SK-N-SH (cell line): ENCODE results near the gene GIPC2. TPM values are rescaled to one million over a fixed set of nuclear protein-coding genes. Genes with fewer than 3 reads are reported as not detected.
A peak's percentile ranks its signal among the peaks of the same experiment; 100 is the strongest.

Source experiments
- CTCF ChIA-PET: fragments of 300-600, 350-600 bp; formaldehyde crosslinking; extraction: SDS; loops from one replicate; lab custom pipeline; 2021; lab: Yijun Ruan, JAX
- POLR2A ChIA-PET: fragments of 350-600 bp; sonication (Branson Sonifier 250); formaldehyde crosslinking; extraction: SDS; loops from one replicate; lab custom pipeline; 2020; ENCODE audit warnings: antibody characterized with exemption, inconsistent platforms; lab: Yijun Ruan, JAX
- DNase-seq: peaks from one replicate; pipeline ENCODE4 v3.0.0; 2012
- H2AFZ ChIP-seq: fragments of 200-600 bp; sonication (generic); 2 replicates; pipeline ENCODE4 v1.8.1; 2016; ENCODE audit warnings: antibody characterized with exemption, mild to moderate bottlenecking, low read depth
- H3F3A ChIP-seq: fragments of 200-600 bp; sonication (generic); replicated peaks from 2 replicates; pipeline ENCODE3; 2016; ENCODE audit warnings: antibody characterized with exemption, mild to moderate bottlenecking; ENCODE audit not compliant: insufficient read depth
- H3K27ac ChIP-seq, 2 experiments: fragments of 200-500 bp in 1 of 2; fragments of 200-600 bp in 1 of 2; sonication (Bioruptor generic) in 1 of 2; sonication (generic), shearing (Covaris generic) in 1 of 2; 2 replicates each; pipeline versions ENCODE4 v1.5.1 to v1.6.1; 2014 to 2016; ENCODE audit warnings: low read depth in 2 of 2, inconsistent platforms in 1 of 2, low read length in 1 of 2, mild to moderate bottlenecking in 1 of 2, mixed read lengths in 1 of 2
- H3K27me3 ChIP-seq: fragments of 200-600 bp; sonication (generic), shearing (Covaris generic); 2 replicates; pipeline ENCODE4 v1.6.1; 2016; ENCODE audit warnings: mixed run types; ENCODE audit not compliant: insufficient read depth
- H3K36me3 ChIP-seq, 2 experiments: fragments of 200-500 bp in 1 of 2; fragments of 200-600 bp in 1 of 2; sonication (Bioruptor generic) in 1 of 2; sonication (generic) in 1 of 2; replicated peaks in 1 of 2; 2 replicates each; pipeline versions ENCODE3 to v1.5.1; 2014 to 2016; ENCODE audit warnings: low read length in 1 of 2, mild to moderate bottlenecking in 1 of 2; ENCODE audit not compliant: insufficient read depth in 2 of 2, control insufficient read depth in 1 of 2
- H3K4me1 ChIP-seq, 2 experiments: fragments of 200-500 bp in 1 of 2; fragments of 200-600 bp in 1 of 2; sonication (Bioruptor generic) in 1 of 2; sonication (generic), shearing (Covaris generic) in 1 of 2; 2 replicates each; pipeline versions ENCODE4 v1.5.1 to v1.6.1; 2014 to 2016; ENCODE audit warnings: low read depth in 1 of 2, low read length in 1 of 2, mixed run types in 1 of 2; ENCODE audit not compliant: insufficient read depth in 2 of 2, control insufficient read depth in 1 of 2
- H3K4me2 ChIP-seq: fragments of 200-600 bp; sonication (generic), shearing (Covaris generic); 2 replicates; pipeline ENCODE4 v1.6.1; 2017; ENCODE audit warnings: mixed run types
- H3K4me3 ChIP-seq, 2 experiments: fragments of 200-500 bp in 1 of 2; fragments of 200-600 bp in 1 of 2; sonication (Bioruptor generic) in 1 of 2; sonication (generic), shearing (Covaris generic) in 1 of 2; 2 replicates each; pipeline versions ENCODE4 v1.5.1 to v1.8.1; 2014 to 2016; ENCODE audit warnings: low read depth in 2 of 2, inconsistent platforms in 1 of 2, low read length in 1 of 2, mild to moderate bottlenecking in 1 of 2, mixed read lengths in 1 of 2, moderate library complexity in 1 of 2
- H3K79me2 ChIP-seq: fragments of 200-600 bp; sonication (generic); 2 replicates; pipeline ENCODE4 v1.8.1; 2017; ENCODE audit warnings: mild to moderate bottlenecking; ENCODE audit not compliant: insufficient read depth
- H3K9ac ChIP-seq: fragments of 200-600 bp; sonication (generic); 2 replicates; pipeline ENCODE4 v1.6.1; 2017; ENCODE audit warnings: mixed run types
- H3K9me2 ChIP-seq: fragments of 200-600 bp; sonication (generic); 2 replicates; pipeline ENCODE4 v1.6.1; 2017; ENCODE audit warnings: mixed run types
- H3K9me3 ChIP-seq: fragments of 200-600 bp; sonication (generic); 2 replicates; pipeline ENCODE4 v1.6.1; 2017; ENCODE audit warnings: mixed run types, mild to moderate bottlenecking, moderate library complexity
- H4K20me1 ChIP-seq: fragments of 200-600 bp; sonication (generic); 2 replicates; pipeline ENCODE4 v1.6.1; 2017; ENCODE audit warnings: mild to moderate bottlenecking, mixed run types; ENCODE audit not compliant: insufficient read depth
- EZH2phosphoT487 ChIP-seq: fragments of 200-600 bp; sonication (generic); IDR thresholded peaks from 2 replicates; pipeline ENCODE4 v1.6.1; 2017; ENCODE audit warnings: low read depth, mixed run types, mild to moderate bottlenecking, antibody characterized with exemption, moderate library complexity, borderline replicate concordance
- FOSL2 ChIP-seq: IDR thresholded peaks from 2 replicates; pipeline ENCODE4 v1.4.0; 2012; ENCODE audit warnings: low read depth, mild to moderate bottlenecking, moderate library complexity, borderline replicate concordance
- FOXM1 ChIP-seq: IDR thresholded peaks from 2 replicates; pipeline ENCODE4 v1.4.0; 2012; ENCODE audit warnings: low read depth, mild to moderate bottlenecking
- GABPA ChIP-seq: IDR thresholded peaks from 2 replicates; pipeline ENCODE4 v1.4.0; 2012; ENCODE audit warnings: low read depth, mild to moderate bottlenecking
- GATA2 ChIP-seq: sonication (generic); formaldehyde crosslinking; IDR thresholded peaks from 2 replicates; pipeline ENCODE4 v1.5.0; 2020; ENCODE audit warnings: mild to moderate bottlenecking, missing genetic modification reagents
- IRF3 ChIP-seq: fragments of 150-350 bp; IDR thresholded peaks from 2 replicates; pipeline ENCODE4 v1.6.1; 2016; ENCODE audit warnings: mild to moderate bottlenecking, low read depth, low read length
- JUND ChIP-seq: IDR thresholded peaks from 2 replicates; pipeline ENCODE4 v1.4.0; 2012
- NFIC ChIP-seq: IDR thresholded peaks from 2 replicates; pipeline ENCODE4 v1.4.0; 2012; ENCODE audit warnings: borderline replicate concordance
- PBX3 ChIP-seq: IDR thresholded peaks from 2 replicates; pipeline ENCODE4; 2012
- POLR2AphosphoS5 ChIP-seq: IDR thresholded peaks from 2 replicates; pipeline ENCODE4 v1.6.1; 2012; ENCODE audit warnings: low read depth, low read length
- RCOR1 ChIP-seq: fragments of 150-350 bp; IDR thresholded peaks from 2 replicates; pipeline ENCODE4 v1.6.1; 2017; ENCODE audit warnings: antibody characterized with exemption, low read length
- RFX5 ChIP-seq: IDR thresholded peaks from 2 replicates; pipeline ENCODE4 v1.6.1; 2012; ENCODE audit warnings: mild to moderate bottlenecking, improper control_type of control experiment, low read length
- RXRA ChIP-seq: IDR thresholded peaks from 2 replicates; pipeline ENCODE4 v1.4.0; 2012; ENCODE audit warnings: low read depth, mild to moderate bottlenecking, borderline replicate concordance
- SIN3A ChIP-seq: IDR thresholded peaks from 2 replicates; pipeline ENCODE4 v1.6.1; 2012; ENCODE audit warnings: low read depth, mild to moderate bottlenecking, low read length, moderate library complexity, borderline replicate concordance
- TCF12 ChIP-seq: IDR thresholded peaks from 2 replicates; pipeline ENCODE4 v1.4.0; 2012
- YY1 ChIP-seq: IDR thresholded peaks from 2 replicates; pipeline ENCODE4 v1.4.0; 2012; ENCODE audit warnings: low read depth, mild to moderate bottlenecking
- WGBS: methylation state at CpG from one replicate; pipeline ENCODE4 v1.1.6; 2017; ENCODE audit warnings: low lambda C conversion rate; 5-methylcytosine and 5-hydroxymethylcytosine counted together
- polyA plus RNA-seq, 3 experiments: library from polyadenylated mRNA; depleted of rRNA; stranded (reverse); fragments of >200 nt; gene quantifications; 2 replicates each; pipeline ENCODE4 v1.2.3, GENCODE V29; 2012

Gene GIPC2
- polyA plus RNA-seq, 1 of the 3 experiments (the other 2 are of a cell fraction): 0.02 TPM

- TF ChIP-seq NFIC: peak; percentile 68; the same call in 1 of the 2 replicates
- TF ChIP-seq RCOR1: no peak
- no peak for TF ChIP-seq EZH2phosphoT487
- peak; percentile 99 for TF ChIP-seq TCF12
- peak; percentile 93 for TF ChIP-seq POLR2AphosphoS5
- TF ChIP-seq GABPA: 0 out of 2 replicates have a peak, but pooled peaks have one; percentile 10
- peak; percentile 45 for TF ChIP-seq GATA2 (CRISPR knock-in tag)
These were observed 100.5 kb downstream of the GIPC2 start (continued) for GRCh38 chr1:78146205-78146771.

GRCh38 chr1:78147031-78147430 lies 101.3 kb downstream of the GIPC2 start:
- H3K4me1 ChIP-seq: peaks cover 10 to 11% of the 10 kb centered on the region in 2 experiments; a peak in 3 of 4 replicates
- no peaks in the 10 kb centered on the region for H3K27me3 ChIP-seq
- H3K4me3 ChIP-seq: no peak overlapping the region
- TF ChIP-seq FOSL2: no peak
- TF ChIP-seq YY1: no peak
- TF ChIP-seq IRF3: no peak
- no peak for TF ChIP-seq POLR2AphosphoS5
- no peak for TF ChIP-seq TCF12
- no peak for TF ChIP-seq PBX3
- no peak for TF ChIP-seq JUND
- no peak for TF ChIP-seq RXRA
- TF ChIP-seq RFX5: no peak
- no peak for TF ChIP-seq SIN3A
- no peak for TF ChIP-seq EZH2phosphoT487
- no peak for TF ChIP-seq FOXM1
- WGBS: 93% methylated on average over 5 of the region's 5 CpGs
- POLR2A ChIA-PET: no interaction called here
- no peak for DNase-seq
- no peaks in the 10 kb centered on the region for H3K79me2 ChIP-seq
- H2AFZ ChIP-seq: no peak overlapping the region
- H3K27ac ChIP-seq: peak overlapping the region; percentile 62 to 72; a peak in 3 of 4 replicates
- H3K9me3 ChIP-seq: no peaks in the 10 kb centered on the region
- H3F3A ChIP-seq: peaks cover 9% of the 10 kb centered on the region
- no peaks in the 10 kb centered on the region for H3K9me2 ChIP-seq
- no peak overlapping the region for H3K9ac ChIP-seq
- no peaks in the 10 kb centered on the region for H3K36me3 ChIP-seq
- CTCF ChIA-PET: interaction anchor here (1.4 to 11.6 kb wide), 6 partner anchors 16 to 530 kb away, joined by 3 to 207 read pairs (median 23); no protein-coding TSS in a partner anchor
- no peak overlapping the region for H3K4me2 ChIP-seq
- no peaks in the 10 kb centered on the region for H4K20me1 ChIP-seq
